OCI-LY3 (cell line): ENCODE results near the gene EYA2.

Experiments
- H2AFZ ChIP-seq: fragments of 200-600, 300-600 bp; shearing (Covaris generic); 2 replicates; pipeline ENCODE4 v1.6.0; 2014; ENCODE audit warnings: antibody characterized with exemption, low read depth, low read length
- H3K27ac ChIP-seq: fragments of 200-600, 300-600 bp; sonication (generic); 2 replicates; pipeline ENCODE4 v1.5.1; 2014; ENCODE audit warnings: mild to moderate bottlenecking, low read length, moderate library complexity, mixed read lengths
- H3K27me3 ChIP-seq: fragments of 200-600, 300-600 bp; sonication (generic); 2 replicates; pipeline ENCODE4 v1.6.1; 2014; ENCODE audit warnings: low read depth, low read length, mixed read lengths
- H3K36me3 ChIP-seq: fragments of 200-600, 300-600 bp; sonication (generic); replicated peaks from 2 replicates; pipeline ENCODE3; 2014; ENCODE audit warnings: low read depth, low read length, mixed read lengths
- H3K4me1 ChIP-seq: fragments of 300-600, 200-600 bp; sonication (generic); 2 replicates; pipeline ENCODE4 v1.6.1; 2014; ENCODE audit warnings: low read length, mixed read lengths
- H3K4me2 ChIP-seq: fragments of 200-600, 300-600 bp; sonication (generic); 2 replicates; pipeline ENCODE4 v1.6.1; 2014; ENCODE audit warnings: low read length, mixed read lengths
- H3K4me3 ChIP-seq: fragments of 300-600, 200-600 bp; sonication (generic); 2 replicates; pipeline ENCODE4 v1.5.1; 2014; ENCODE audit warnings: antibody characterized with exemption, mild to moderate bottlenecking, low read length, moderate library complexity
- H3K79me2 ChIP-seq: fragments of 300-600, 200-600 bp; shearing (Covaris generic); 2 replicates; pipeline ENCODE4 v1.6.1; 2014; ENCODE audit warnings: mild to moderate bottlenecking, low read length, mixed read lengths
- H3K9ac ChIP-seq: fragments of 300-600, 200-600 bp; shearing (Covaris generic); 2 replicates; pipeline ENCODE4 v1.6.0; 2014; ENCODE audit warnings: mild to moderate bottlenecking, low read length, moderate library complexity
- H3K9me3 ChIP-seq: fragments of 200-600, 300-600 bp; shearing (Covaris generic); 2 replicates; pipeline ENCODE4 v1.6.1; 2014; ENCODE audit warnings: low read length, mixed read lengths; ENCODE audit not compliant: insufficient read depth
- H4K20me1 ChIP-seq: fragments of 200-600, 300-600 bp; sonication (generic); 2 replicates; pipeline ENCODE4 v1.6.1; 2016; ENCODE audit warnings: low read length, mixed read lengths; ENCODE audit not compliant: insufficient read depth
- EZH2phosphoT487 ChIP-seq: fragments of 200-600 bp; shearing (Covaris generic); IDR thresholded peaks from 2 replicates; pipeline ENCODE4 v1.6.1; 2018; ENCODE audit warnings: antibody characterized with exemption, mixed run types, low read depth
- TF ChIP-seq, protein P1 (sequence below): fragments of 200-600, 300-600 bp; sonication (generic); IDR thresholded peaks from 2 replicates; pipeline ENCODE4 v1.5.1; 2014; ENCODE audit warnings: antibody characterized with exemption, low read length, low read depth

Gene EYA2

GRCh38 chr20:47054506-47054905 lies 159.9 kb downstream of the EYA2 start:
- H3K4me2 ChIP-seq: no peak overlapping the region
- TF ChIP-seq, protein P1, sequence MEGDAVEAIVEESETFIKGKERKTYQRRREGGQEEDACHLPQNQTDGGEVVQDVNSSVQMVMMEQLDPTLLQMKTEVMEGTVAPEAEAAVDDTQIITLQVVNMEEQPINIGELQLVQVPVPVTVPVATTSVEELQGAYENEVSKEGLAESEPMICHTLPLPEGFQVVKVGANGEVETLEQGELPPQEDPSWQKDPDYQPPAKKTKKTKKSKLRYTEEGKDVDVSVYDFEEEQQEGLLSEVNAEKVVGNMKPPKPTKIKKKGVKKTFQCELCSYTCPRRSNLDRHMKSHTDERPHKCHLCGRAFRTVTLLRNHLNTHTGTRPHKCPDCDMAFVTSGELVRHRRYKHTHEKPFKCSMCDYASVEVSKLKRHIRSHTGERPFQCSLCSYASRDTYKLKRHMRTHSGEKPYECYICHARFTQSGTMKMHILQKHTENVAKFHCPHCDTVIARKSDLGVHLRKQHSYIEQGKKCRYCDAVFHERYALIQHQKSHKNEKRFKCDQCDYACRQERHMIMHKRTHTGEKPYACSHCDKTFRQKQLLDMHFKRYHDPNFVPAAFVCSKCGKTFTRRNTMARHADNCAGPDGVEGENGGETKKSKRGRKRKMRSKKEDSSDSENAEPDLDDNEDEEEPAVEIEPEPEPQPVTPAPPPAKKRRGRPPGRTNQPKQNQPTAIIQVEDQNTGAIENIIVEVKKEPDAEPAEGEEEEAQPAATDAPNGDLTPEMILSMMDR: no peak
- no peak for TF ChIP-seq EZH2phosphoT487

DNA sequence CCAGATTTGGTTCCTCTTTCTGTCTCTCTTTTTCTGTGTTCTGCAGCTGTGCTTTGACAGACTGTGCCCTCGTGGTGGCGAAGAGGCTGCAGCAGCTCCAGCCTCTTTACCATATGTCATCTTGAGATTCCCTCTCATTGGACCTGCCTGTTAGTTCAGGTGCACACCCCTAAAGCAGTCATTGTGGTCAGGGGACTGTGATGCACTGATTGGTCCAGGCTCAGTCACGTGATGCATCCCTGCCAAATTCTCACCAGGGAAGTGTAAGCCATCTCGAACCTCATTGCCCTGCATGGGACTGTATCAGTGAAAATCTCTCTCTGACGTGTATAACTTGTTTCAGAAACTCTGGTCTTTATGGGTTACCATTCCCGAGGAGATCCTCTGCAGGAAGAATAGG lies 160.3 kb downstream of the EYA2 start:
- peaks cover 31% of the 10 kb centered on the region for H3K27me3 ChIP-seq
- H3K79me2 ChIP-seq: no peaks in the 10 kb centered on the region
- no peak overlapping the region for H3K27ac ChIP-seq
- no peaks in the 10 kb centered on the region for H3K4me1 ChIP-seq
- H3K4me2 ChIP-seq: no peak overlapping the region
- TF ChIP-seq EZH2phosphoT487: no peak
- TF ChIP-seq, protein P1: no peak
- no peaks in the 10 kb centered on the region for H3K9me3 ChIP-seq
- H4K20me1 ChIP-seq: no peaks in the 10 kb centered on the region
- H3K36me3 ChIP-seq: no peaks in the 10 kb centered on the region
- H2AFZ ChIP-seq: no peak overlapping the region
- no peak overlapping the region for H3K9ac ChIP-seq
- no peak overlapping the region for H3K4me3 ChIP-seq

More at GRCh38 chr20:47054506-47054905, 159.9 kb downstream of the EYA2 start:
- H3K4me3 ChIP-seq: no peak overlapping the region
- H2AFZ ChIP-seq: no peak overlapping the region
- H3K79me2 ChIP-seq: no peaks in the 10 kb centered on the region
- H4K20me1 ChIP-seq: no peaks in the 10 kb centered on the region
- H3K27me3 ChIP-seq: peaks cover 35% of the 10 kb centered on the region
- H3K27ac ChIP-seq: no peak overlapping the region
- no peak overlapping the region for H3K9ac ChIP-seq
- no peaks in the 10 kb centered on the region for H3K9me3 ChIP-seq
- no peaks in the 10 kb centered on the region for H3K36me3 ChIP-seq
- no peaks in the 10 kb centered on the region for H3K4me1 ChIP-seq

DNA sequence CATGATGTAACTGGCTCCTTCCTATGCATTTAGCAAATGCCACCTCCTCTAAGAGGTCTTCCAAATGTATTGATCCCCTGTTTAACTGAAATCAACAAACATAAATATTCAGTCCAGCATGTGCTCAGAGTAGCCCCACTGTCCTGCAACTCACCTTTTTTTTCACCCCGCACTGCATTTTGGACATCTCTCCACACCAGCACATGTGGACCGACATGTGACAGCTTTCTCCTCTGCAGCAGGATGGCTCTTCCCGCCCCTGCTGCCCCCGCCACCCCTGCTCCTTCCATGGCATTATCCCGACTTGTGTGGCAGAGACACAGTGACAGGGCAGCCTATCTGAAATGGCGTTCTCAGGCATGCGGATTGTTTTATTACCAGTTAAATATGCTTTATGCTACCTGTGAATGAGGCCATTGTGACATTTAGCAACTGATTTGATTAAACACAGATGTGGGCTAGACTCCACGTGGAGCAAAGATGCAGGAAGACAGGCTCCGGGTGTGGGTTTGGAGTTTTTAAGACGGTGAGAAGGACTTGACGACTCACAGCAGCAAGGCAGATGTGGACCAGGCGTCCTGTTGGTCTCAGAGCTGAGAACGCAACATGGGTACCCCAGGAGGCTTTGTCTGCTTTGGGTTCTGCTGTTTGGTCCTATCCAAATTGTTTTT lies 161.2 kb downstream of the EYA2 start:
- H2AFZ ChIP-seq: no peak overlapping the region
- H3K27ac ChIP-seq: no peak overlapping the region
- no peak overlapping the region for H3K4me3 ChIP-seq
- H3K79me2 ChIP-seq: no peaks in the 10 kb centered on the region
- no peak overlapping the region for H3K9ac ChIP-seq
- H3K36me3 ChIP-seq: no peaks in the 10 kb centered on the region
- no peaks in the 10 kb centered on the region for H4K20me1 ChIP-seq
- peaks cover 22% of the 10 kb centered on the region for H3K27me3 ChIP-seq
- TF ChIP-seq, protein P1: no peak
- no peak for TF ChIP-seq EZH2phosphoT487
- H3K4me2 ChIP-seq: no peak overlapping the region
- H3K9me3 ChIP-seq: no peaks in the 10 kb centered on the region
- no peaks in the 10 kb centered on the region for H3K4me1 ChIP-seq

GRCh38 chr20:47057661-47058060 lies 163.0 kb downstream of the EYA2 start:
- TF ChIP-seq EZH2phosphoT487: no peak
- TF ChIP-seq, protein P1: no peak
- no peaks in the 10 kb centered on the region for H3K36me3 ChIP-seq
- H3K27me3 ChIP-seq: peaks cover 8% of the 10 kb centered on the region; the same call in 1 of the 2 replicates
- H3K4me1 ChIP-seq: no peaks in the 10 kb centered on the region
- H3K27ac ChIP-seq: no peak overlapping the region
- no peaks in the 10 kb centered on the region for H4K20me1 ChIP-seq
- no peak overlapping the region for H3K4me2 ChIP-seq
- no peaks in the 10 kb centered on the region for H3K9me3 ChIP-seq
- no peak overlapping the region for H2AFZ ChIP-seq
- no peaks in the 10 kb centered on the region for H3K79me2 ChIP-seq
- H3K4me3 ChIP-seq: no peak overlapping the region
- H3K9ac ChIP-seq: no peak overlapping the region
